RWPE2 (cell line): ENCODE data around the gene DSCAM.

Source experiments
- ATAC-seq: fragments of 200-7000 bp; cut with Tn5 transposase; 3 replicates; pipeline ENCODE4 v1.9.1; 2021; ENCODE audit warnings: low read depth
- DNase-seq: peaks from one replicate; pipeline ENCODE4 v3.0.0-alpha.2; 2020; ENCODE audit warnings: low spot score
- H3K27ac ChIP-seq: fragments of 450-650 bp; 2 replicates; pipeline ENCODE4 v1.5.1; 2017; ENCODE audit warnings: mild to moderate bottlenecking; ENCODE audit not compliant: poor library complexity, severe bottlenecking
- H3K27me3 ChIP-seq: fragments of 250-450 bp; sonication (Bioruptor Pico); 2 replicates; pipeline ENCODE4 v1.5.1; 2021; ENCODE audit warnings: mild to moderate bottlenecking, moderate library complexity; ENCODE audit not compliant: insufficient read depth, poor library complexity, severe bottlenecking
- H3K36me3 ChIP-seq: fragments of 250-450 bp; sonication (Bioruptor Pico); 2 replicates; pipeline ENCODE4 v1.5.1; 2020; ENCODE audit warnings: low read depth, mild to moderate bottlenecking, moderate library complexity
- H3K4me1 ChIP-seq: fragments of 250-450 bp; sonication (Bioruptor Pico); 2 replicates; pipeline ENCODE4 v1.5.1; 2021; ENCODE audit warnings: mild to moderate bottlenecking, moderate library complexity; ENCODE audit not compliant: insufficient read depth, poor library complexity, severe bottlenecking
- H3K4me3 ChIP-seq: fragments of 250-450 bp; sonication (Bioruptor Pico); 2 replicates; pipeline ENCODE4 v1.5.1; 2021; ENCODE audit warnings: mild to moderate bottlenecking, moderate library complexity; ENCODE audit not compliant: severe bottlenecking
- H3K9me3 ChIP-seq: fragments of 250-450 bp; sonication (Bioruptor Pico); 2 replicates; pipeline ENCODE4 v1.5.1; 2021; ENCODE audit warnings: mild to moderate bottlenecking, moderate library complexity; ENCODE audit not compliant: severe bottlenecking
- CTCF ChIP-seq: fragments of 450-650 bp; IDR thresholded peaks from one replicate; pipeline ENCODE4 v1.5.1; 2017; ENCODE audit warnings: mild to moderate bottlenecking, moderate library complexity; ENCODE audit not compliant: poor library complexity, severe bottlenecking

DSCAM gene

GRCh38 chr21:40160911-40161310 is 686.0 kb downstream of the DSCAM start:
- Histone ChIP-seq H3K4me1 (no peaks in the 10 kb centered on the region), H3K27me3 (no peaks in the 10 kb centered on the region), H3K27ac (no peak overlapping the region), H3K4me3 (no peak overlapping the region), H3K9me3 (no peaks in the 10 kb centered on the region), H3K36me3 (no peaks in the 10 kb centered on the region)
- DNase-seq (no peak), ATAC-seq (no peak)
- no peak for TF ChIP-seq CTCF

GRCh38 chr21:40158366-40158765 is 688.6 kb downstream of the DSCAM start:
- H3K27me3 ChIP-seq: no peaks in the 10 kb centered on the region
- no peak for DNase-seq
- no peak for TF ChIP-seq CTCF
- H3K27ac ChIP-seq: no peak overlapping the region
- H3K4me1 ChIP-seq: no peaks in the 10 kb centered on the region
- H3K4me3 ChIP-seq: no peak overlapping the region
- no peaks in the 10 kb centered on the region for H3K9me3 ChIP-seq
- no peak for ATAC-seq
- no peaks in the 10 kb centered on the region for H3K36me3 ChIP-seq

- Histone ChIP-seq H3K4me3 (no peak overlapping the region), H3K36me3 (no peaks in the 10 kb centered on the region), H3K27me3 (no peaks in the 10 kb centered on the region), H3K9me3 (no peaks in the 10 kb centered on the region), H3K4me1 (no peaks in the 10 kb centered on the region), H3K27ac (no peak overlapping the region)
- DNase-seq (no peak), ATAC-seq (no peak)
- no peak for TF ChIP-seq CTCF
Measured at GRCh38 chr21:40155563-40155962, 691.4 kb downstream of the DSCAM start.

GRCh38 chr21:40153351-40153750 is 693.6 kb downstream of the DSCAM start:
- DNase-seq (no peak), ATAC-seq (no peak)
- H3K27ac ChIP-seq: no peak overlapping the region
- no peak overlapping the region for H3K4me3 ChIP-seq
- H3K36me3 ChIP-seq: no peaks in the 10 kb centered on the region
- TF ChIP-seq CTCF: no peak
- no peaks in the 10 kb centered on the region for H3K27me3 ChIP-seq
- no peaks in the 10 kb centered on the region for H3K9me3 ChIP-seq
- no peaks in the 10 kb centered on the region for H3K4me1 ChIP-seq

GRCh38 chr21:40152476-40152875 is 694.5 kb downstream of the DSCAM start:
- Histone ChIP-seq H3K4me1 (no peaks in the 10 kb centered on the region), H3K27ac (no peak overlapping the region), H3K4me3 (no peak overlapping the region), H3K36me3 (no peaks in the 10 kb centered on the region), H3K9me3 (no peaks in the 10 kb centered on the region), H3K27me3 (no peaks in the 10 kb centered on the region)
- no peak for TF ChIP-seq CTCF
- ATAC-seq: no peak
- DNase-seq: no peak
